GM18502 (cell line): ENCODE data around the gene ZWILCH.
"Not testable (repeated sequence)": the region's sequence is repeated elsewhere in the genome, so short reads cannot be mapped to it uniquely, and the experiment has no call there.

Source experiments
- ATAC-seq: cut with Tn5 transposase; IDR thresholded peaks from one replicate; pipeline ENCODE4 v1.9.1; 2021; ENCODE audit warnings: mild to moderate bottlenecking; ENCODE audit not compliant: unreplicated experiment, poor library complexity

ZWILCH gene

GRCh38 chr15:66573719-66574595 lies 68.8 kb downstream of the ZWILCH start:
- ATAC-seq: no peak

GRCh38 chr15:66574596-66574950 lies 69.4 kb downstream of the ZWILCH start:
- ATAC-seq: no peak

GRCh38 chr15:66578286-66578875 lies 73.3 kb downstream of the ZWILCH start:
- no peak for ATAC-seq

- ATAC-seq: no peak
Observed at GRCh38 chr15:66580643-66581042, 75.5 kb downstream of the ZWILCH start.

- ATAC-seq: no peak
Observed at GRCh38 chr15:66581972-66582537, 76.9 kb downstream of the ZWILCH start.

- no peak for ATAC-seq
Observed at GRCh38 chr15:66586155-66586976, 81.2 kb downstream of the ZWILCH start.

GRCh38 chr15:66587020-66587419 lies 81.9 kb downstream of the ZWILCH start:
- ATAC-seq: no peak

GRCh38 chr15:66587749-66588148 lies 82.6 kb downstream of the ZWILCH start:
- no peak for ATAC-seq

- no peak for ATAC-seq
Observed at GRCh38 chr15:66588537-66588936, 83.4 kb downstream of the ZWILCH start.

GRCh38 chr15:66588971-66589370 lies 83.8 kb downstream of the ZWILCH start:
- no peak for ATAC-seq

GRCh38 chr15:66589429-66589828 lies 84.3 kb downstream of the ZWILCH start:
- ATAC-seq: not testable (repeated sequence)

GRCh38 chr15:66590435-66590834 lies 85.3 kb downstream of the ZWILCH start:
- ATAC-seq: no peak

- no peak for ATAC-seq
Observed at GRCh38 chr15:66591322-66591862, 86.3 kb downstream of the ZWILCH start.

GRCh38 chr15:66592505-66593218 lies 87.5 kb downstream of the ZWILCH start:
- ATAC-seq: no peak

- no peak for ATAC-seq
Observed at GRCh38 chr15:66593219-66593780, 88.2 kb downstream of the ZWILCH start.

- ATAC-seq: no peak
Observed at GRCh38 chr15:66594344-66594743, 89.2 kb downstream of the ZWILCH start.

GRCh38 chr15:66594836-66595235 lies 89.7 kb downstream of the ZWILCH start:
- no peak for ATAC-seq

GRCh38 chr15:66595332-66595731 lies 90.2 kb downstream of the ZWILCH start:
- no peak for ATAC-seq

GRCh38 chr15:66595931-66596545 lies 90.9 kb downstream of the ZWILCH start:
- no peak for ATAC-seq
